Stimulated activated CD4-positive, alpha-beta T cell treated with anti-CD3 and anti-CD28 coated beads, Interleukin-12 subunit alpha, Interleukin-12 subunit beta, amount 100 ng/mL, for 48 hours (primary cell): ENCODE data around the gene TMEM238.

Experiments used
- DNase-seq, 3 donors: peaks; one replicate each; pipeline ENCODE4 v3.0.0-alpha.2; 2020; ENCODE audit warnings: low read depth in 2 of 3, low spot score in 1 of 3

The TMEM238 gene

GRCh38 chr19:55358943-55359908, 24.9 kb downstream of the TMEM238 start:
- no peak for DNase-seq

GRCh38 chr19:55358493-55358892, 25.6 kb downstream of the TMEM238 start:
- no peak for DNase-seq

- no peak for DNase-seq
Measured at GRCh38 chr19:55355213-55355821, 28.8 kb downstream of the TMEM238 start.

DNA sequence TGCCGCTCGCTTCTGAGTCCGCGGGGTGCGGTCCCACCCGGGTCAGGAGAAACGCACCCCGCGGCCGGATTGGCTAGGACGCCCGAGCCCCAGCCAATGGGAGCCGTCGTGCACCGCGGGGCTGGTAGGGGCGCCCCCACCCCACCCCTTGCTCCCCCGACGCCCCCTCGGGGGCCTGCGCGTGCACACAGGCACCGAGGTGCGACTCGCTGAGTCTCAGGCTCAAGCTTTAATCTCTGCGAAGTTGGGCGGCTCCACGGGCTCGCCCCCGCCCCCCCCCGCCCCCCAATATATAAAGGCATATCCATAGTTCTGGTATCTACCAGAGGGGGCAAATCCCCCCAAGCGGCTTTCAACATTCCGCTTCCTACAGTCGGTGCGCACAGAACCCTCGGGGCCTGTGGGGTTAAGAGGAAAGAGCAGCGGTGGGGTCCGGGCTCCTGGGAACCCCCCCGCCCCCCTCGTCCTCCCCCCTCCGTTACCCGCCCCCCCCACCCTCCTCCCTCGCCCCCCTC, 29.3 kb downstream of the TMEM238 start, which contains the start of gene COX6B2:
COX6B2 (minus strand) TSS at position 22 of the 515 bp plus-strand sequence. CDS start 198 bp downstream, outside the sequence.
- DNase-seq: no peak

DNA sequence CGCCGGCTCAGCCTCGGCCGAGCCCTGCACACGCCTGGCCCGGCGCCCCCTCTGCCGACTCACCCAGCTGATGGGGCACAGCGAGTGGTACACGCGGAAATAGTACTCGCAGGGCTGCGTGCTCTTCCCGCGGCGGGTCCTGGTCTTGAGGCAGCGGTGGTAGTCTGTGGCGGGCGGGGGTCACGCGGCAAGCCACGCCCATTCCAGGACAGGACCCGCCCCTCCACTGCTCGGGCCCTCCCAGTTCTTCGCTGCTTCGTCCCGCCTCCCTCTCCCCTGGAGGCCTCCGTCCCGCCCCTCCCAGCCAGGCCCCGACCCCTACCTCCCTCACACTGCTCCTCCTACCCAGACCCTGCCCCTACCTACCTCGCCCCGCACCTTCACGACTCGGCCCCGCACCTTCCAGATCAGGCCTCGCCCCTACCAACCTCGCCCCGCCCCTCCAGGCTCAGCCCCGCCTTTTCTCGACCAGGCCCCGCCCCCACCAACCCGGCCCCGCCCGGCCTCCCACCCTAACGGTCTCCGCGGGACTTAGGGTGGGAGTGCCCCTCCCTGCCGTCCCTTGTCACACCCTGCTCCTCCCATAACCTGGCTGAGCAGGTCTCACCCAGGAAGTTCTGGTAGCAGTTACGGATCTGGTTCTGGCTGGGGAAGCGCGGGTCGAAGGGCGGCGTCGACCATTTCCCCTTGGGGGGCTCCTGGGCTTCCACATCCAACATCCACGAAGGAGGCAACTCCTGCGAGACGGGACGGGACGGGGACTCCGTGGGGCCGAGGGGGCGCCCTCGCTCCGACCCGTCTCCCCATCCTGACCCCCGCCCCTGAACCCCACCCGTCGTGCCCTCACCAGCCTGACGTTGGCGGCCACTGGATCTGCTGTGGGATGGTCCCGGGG, 30.0 kb downstream of the TMEM238 start:
- peak in 1 of 3 donors; percentile 58 for DNase-seq

- no peak for DNase-seq
Measured at GRCh38 chr19:55353356-55353802, 30.7 kb downstream of the TMEM238 start.

- DNase-seq: no peak
Measured at GRCh38 chr19:55352549-55353145, 31.4 kb downstream of the TMEM238 start.

DNA sequence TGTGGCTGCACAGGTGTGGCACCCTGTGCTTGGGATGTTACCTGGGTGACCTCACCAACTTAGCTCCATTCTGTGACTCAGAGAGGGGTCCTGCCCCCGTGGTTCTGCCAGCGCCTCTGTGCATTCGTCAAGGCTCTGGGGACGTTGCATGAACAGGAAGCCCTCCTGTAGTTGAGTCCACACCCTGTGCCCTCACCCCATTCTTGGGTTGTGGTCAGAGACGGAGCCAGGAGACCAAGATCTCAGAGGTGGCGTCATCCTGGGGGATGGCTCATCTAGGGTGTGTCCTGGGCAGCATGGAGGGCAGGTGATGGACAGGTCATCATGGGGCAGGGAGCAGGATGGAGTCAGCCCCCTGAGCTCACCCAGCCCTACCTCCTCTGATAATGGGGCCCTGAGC, 32.1 kb downstream of the TMEM238 start:
- no peak for DNase-seq

DNA sequence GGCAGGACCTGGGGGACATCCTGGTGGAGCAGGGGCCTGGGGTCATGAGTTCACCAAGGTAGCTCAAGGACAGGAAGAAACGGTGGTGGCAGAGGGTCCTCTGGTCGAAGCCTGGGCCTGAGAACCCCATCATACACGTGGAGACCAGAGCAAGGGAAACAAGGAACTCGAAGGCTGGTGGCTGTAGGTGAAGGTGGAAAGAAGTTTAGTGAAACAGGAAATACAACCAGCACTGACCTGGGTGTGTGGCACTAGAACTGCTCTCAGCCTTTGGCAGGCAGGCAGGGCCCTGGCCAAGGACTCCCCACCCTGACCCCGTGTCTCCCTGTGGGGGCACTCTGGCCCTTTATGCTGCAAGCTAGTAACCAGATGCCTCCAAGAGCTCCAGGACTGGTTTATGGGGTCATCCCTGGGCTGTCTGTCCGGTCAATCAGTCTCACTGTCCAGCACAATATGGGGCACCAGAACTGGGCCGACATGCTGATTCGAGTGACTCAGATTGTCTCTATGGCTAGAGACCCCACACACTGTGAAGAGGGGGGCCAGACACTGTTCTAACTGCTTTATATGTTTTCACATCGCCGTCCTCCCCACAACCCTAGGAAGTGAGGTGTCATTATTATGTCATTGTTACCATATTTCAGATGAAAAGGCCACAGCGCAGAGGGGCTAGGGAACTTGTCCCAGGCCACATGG, 33.3 kb downstream of the TMEM238 start:
- no peak for DNase-seq

- no peak for DNase-seq
Measured at GRCh38 chr19:55348317-55349034, 35.6 kb downstream of the TMEM238 start.

DNA sequence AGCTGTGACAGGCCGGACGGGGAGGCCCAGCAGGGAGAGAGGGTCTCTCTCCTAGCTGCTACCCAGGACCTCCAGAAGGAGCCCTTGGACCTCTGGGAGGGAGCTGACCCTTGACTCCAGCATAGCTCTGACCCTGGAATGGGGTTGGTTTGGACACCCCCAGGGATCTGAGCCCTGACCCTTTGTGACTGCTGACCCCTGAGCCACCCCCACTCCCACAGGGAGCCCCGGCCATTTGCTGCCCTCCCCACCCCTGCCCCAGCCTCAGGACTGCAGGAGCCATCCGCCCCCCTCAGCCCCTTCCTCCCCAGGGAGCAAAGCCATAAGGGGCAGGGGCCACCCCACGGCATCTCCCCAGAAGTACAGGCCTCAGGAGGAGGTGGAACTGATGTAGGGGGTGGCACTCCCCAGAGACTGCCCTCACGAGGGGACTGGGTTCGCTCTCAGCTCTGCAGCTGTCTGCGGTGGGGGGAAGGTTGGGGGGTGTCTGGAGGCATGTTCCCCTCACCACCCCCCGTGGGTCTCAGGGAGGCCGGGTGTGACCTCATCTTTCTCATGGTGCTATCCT, 36.6 kb downstream of the TMEM238 start:
- no peak for DNase-seq

GRCh38 chr19:55346725-55347441, 37.2 kb downstream of the TMEM238 start:
- no peak for DNase-seq

DNA sequence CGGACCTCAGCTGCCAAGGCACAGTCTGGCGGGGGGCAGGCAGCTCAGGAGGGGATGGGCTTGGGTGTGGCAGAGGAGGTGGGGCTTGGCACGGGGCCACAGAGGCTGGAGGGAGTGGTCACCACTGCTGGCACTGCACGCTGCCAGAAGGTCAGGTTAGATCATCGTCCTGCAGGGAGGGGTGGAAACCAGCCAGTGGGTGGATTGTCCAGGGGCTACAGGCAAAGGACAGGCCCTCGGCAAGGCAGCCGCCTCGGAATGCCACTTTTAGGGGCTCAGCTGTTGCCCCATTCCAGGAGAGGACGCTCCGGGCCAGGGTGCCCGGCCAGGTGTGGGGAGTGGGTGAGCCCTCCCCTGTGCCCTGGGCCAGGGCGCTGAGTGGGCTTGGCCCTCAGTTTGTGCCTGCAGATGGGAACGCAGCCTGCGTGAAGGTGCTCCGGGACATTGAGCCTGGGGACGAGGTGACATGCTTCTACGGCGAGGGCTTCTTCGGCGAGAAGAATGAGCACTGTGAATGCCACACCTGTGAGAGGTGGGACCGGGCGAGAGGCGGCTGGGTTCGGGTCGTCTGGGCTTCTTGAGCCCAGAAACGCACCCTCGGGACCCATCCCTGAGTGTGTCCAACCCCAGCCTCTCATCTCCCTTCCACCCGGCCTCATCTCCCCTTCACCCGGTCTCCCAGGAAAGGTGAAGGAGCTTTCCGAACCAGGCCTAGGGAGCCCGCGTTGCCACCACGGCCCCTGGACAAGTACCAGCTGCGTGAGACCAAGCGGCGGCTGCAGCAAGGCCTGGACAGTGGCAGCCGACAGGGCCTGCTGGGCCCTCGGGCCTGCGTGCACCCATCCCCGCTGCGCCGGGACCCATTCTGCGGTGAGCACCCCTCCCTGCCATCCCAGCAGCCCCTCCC, 38.0 kb downstream of the TMEM238 start:
- DNase-seq: no peak

- DNase-seq: no peak
Measured at GRCh38 chr19:55345101-55345817, 38.8 kb downstream of the TMEM238 start.

DNA sequence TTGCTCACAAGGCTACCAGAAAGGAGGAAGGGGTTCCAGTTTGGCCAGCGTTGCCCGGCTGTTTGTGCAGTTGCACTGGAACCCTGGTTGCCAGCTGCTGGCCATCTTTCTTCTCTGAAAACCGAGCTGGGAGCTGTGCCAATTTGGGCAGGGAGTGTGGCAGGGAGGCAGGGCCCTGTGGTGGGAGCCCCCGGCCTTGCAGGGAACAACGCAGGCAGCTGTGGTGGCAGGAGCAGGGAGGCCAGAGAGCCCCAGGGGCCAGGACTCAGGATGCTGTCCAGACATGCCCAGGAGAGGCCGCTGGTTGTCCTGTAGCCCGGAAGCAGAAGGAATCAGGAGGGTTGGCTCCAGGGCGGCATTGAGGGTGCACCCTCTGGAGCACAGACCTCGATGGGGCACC, 39.6 kb downstream of the TMEM238 start:
- DNase-seq: no peak
